Measurements from ENCODE around the gene RNF217.

RNF217 gene

GRCh38 chr6:124990988-124991387, 28.8 kb downstream of the RNF217 start:
- DNase-seq: no peak

- DNase-seq: no peak
These were observed 29.6 kb downstream of the RNF217 start for GRCh38 chr6:124991764-124992295.

GRCh38 chr6:124993327-124993726, 31.1 kb downstream of the RNF217 start:
- DNase-seq: no peak

GRCh38 chr6:124994648-124995047, 32.4 kb downstream of the RNF217 start:
- DNase-seq: no peak

- no peak for DNase-seq
These were observed 32.9 kb downstream of the RNF217 start for GRCh38 chr6:124995131-124995530.

GRCh38 chr6:124995645-124996325, 33.5 kb downstream of the RNF217 start:
- DNase-seq: no peak

GRCh38 chr6:124996411-124996810, 34.2 kb downstream of the RNF217 start:
- no peak for DNase-seq

GRCh38 chr6:124997196-124997875, 35.1 kb downstream of the RNF217 start:
- DNase-seq: no peak

- peak in 1 of 2 experiments; percentile 0 for DNase-seq
These were observed 37.0 kb downstream of the RNF217 start for GRCh38 chr6:124999105-124999764.

GRCh38 chr6:125001684-125002405, 39.6 kb downstream of the RNF217 start:
- DNase-seq: no peak

GRCh38 chr6:125002406-125002741, 40.1 kb downstream of the RNF217 start:
- no peak for DNase-seq

GRCh38 chr6:125003070-125003469, 40.8 kb downstream of the RNF217 start:
- DNase-seq: no peak

GRCh38 chr6:125004198-125004597, 42.0 kb downstream of the RNF217 start:
- DNase-seq: no peak

GRCh38 chr6:125004797-125005595, 42.8 kb downstream of the RNF217 start:
- DNase-seq: no peak

- no peak for DNase-seq
These were observed 46.0 kb downstream of the RNF217 start for GRCh38 chr6:125008261-125008703.

GRCh38 chr6:125008957-125009356, 46.7 kb downstream of the RNF217 start:
- no peak for DNase-seq

GRCh38 chr6:125009578-125009977, 47.3 kb downstream of the RNF217 start:
- no peak for DNase-seq

GRCh38 chr6:125013938-125014660, 51.9 kb downstream of the RNF217 start:
- DNase-seq: no peak

GRCh38 chr6:125014661-125014957, 52.4 kb downstream of the RNF217 start:
- no peak for DNase-seq

- DNase-seq: no peak
These were observed 52.9 kb downstream of the RNF217 start for GRCh38 chr6:125015152-125015551.

GRCh38 chr6:125018136-125018535, 55.9 kb downstream of the RNF217 start:
- DNase-seq: no peak

- no peak for DNase-seq
These were observed 57.0 kb downstream of the RNF217 start for GRCh38 chr6:125019281-125019680.

Data from cerebellar nuclear complex (tissue), 1 donor.